K562 (cell line): ENCODE measurements around the gene SLC6A13. TPM values are rescaled to one million over a fixed set of nuclear protein-coding genes. Genes with fewer than 3 reads are reported as not detected.
A peak's percentile ranks its signal among the peaks of the same experiment; 100 is the strongest.

Experiments
- E2F6 ChIP-seq, 2 experiments: IDR thresholded peaks; 2 replicates each; pipeline ENCODE4 v1.6.1; 2011; ENCODE audit warnings: borderline replicate concordance in 1 of 2, control low read depth in 1 of 2, low read depth in 1 of 2, low read length in 1 of 2, mild to moderate bottlenecking in 1 of 2, mixed read lengths in 1 of 2, moderate library complexity in 1 of 2; ENCODE audit not compliant: insufficient read depth in 1 of 2, insufficient read length in 1 of 2, poor library complexity in 1 of 2, severe bottlenecking in 1 of 2; ENCODE audit errors: extremely low read depth in 1 of 2
- HCFC1 ChIP-seq: IDR thresholded peaks from 2 replicates; pipeline ENCODE4 v1.6.1; 2012; ENCODE audit warnings: low read depth, low read length, improper control_type of control experiment
- LARP7 ChIP-seq: fragments of 450-650 bp; IDR thresholded peaks from 2 replicates; pipeline ENCODE4 v1.6.1; 2016
- LEF1 ChIP-seq: fragments of 450-650 bp; IDR thresholded peaks from 2 replicates; pipeline ENCODE4 v1.6.1; 2016; ENCODE audit warnings: mild to moderate bottlenecking
- NFE2 ChIP-seq: IDR thresholded peaks from 2 replicates; pipeline ENCODE4 v1.6.1; 2014; ENCODE audit warnings: antibody characterized with exemption, low read depth
- NKRF ChIP-seq: fragments of 450-650 bp; IDR thresholded peaks from 2 replicates; pipeline ENCODE4 v1.6.1; 2016; ENCODE audit warnings: borderline replicate concordance
- NRF1 ChIP-seq, 2 experiments: fragments of 450-650 bp; IDR thresholded peaks in 1 of 2; conservative IDR thresholded peaks in 1 of 2; 2 replicates each; pipeline ENCODE4 v1.6.1; 2014; ENCODE audit warnings: mild to moderate bottlenecking in 2 of 2
- RAD21 ChIP-seq, 2 experiments: fragments of 250-450 bp in 1 of 2; fragments of 450-650 bp in 1 of 2; sonication (Bioruptor Pico) in 1 of 2; formaldehyde crosslinking in 1 of 2; IDR thresholded peaks in 1 of 2; conservative IDR thresholded peaks in 1 of 2; 2 replicates each; pipeline versions ENCODE4 v1.4.0 to v1.8.0; 2020 to 2022; ENCODE audit warnings: mild to moderate bottlenecking in 2 of 2, moderate library complexity in 1 of 2
- RB1 ChIP-seq: fragments of 450-650 bp; IDR thresholded peaks from 2 replicates; pipeline ENCODE4 v1.6.1; 2017; ENCODE audit warnings: low read depth, mild to moderate bottlenecking
- SMAD4 ChIP-seq: fragments of 250-450 bp; sonication (Bioruptor Pico); conservative IDR thresholded peaks from 2 replicates; pipeline ENCODE4 v1.8.0; 2021; ENCODE audit warnings: inconsistent platforms, mild to moderate bottlenecking, moderate library complexity
- SMC3 ChIP-seq: conservative IDR thresholded peaks from 2 replicates; pipeline ENCODE4 v1.6.1; 2011; ENCODE audit warnings: low read depth, low read length, improper control_type of control experiment; ENCODE audit not compliant: insufficient read depth
- TEAD2 ChIP-seq: fragments of 450-650 bp; IDR thresholded peaks from 2 replicates; pipeline ENCODE4 v1.6.1; 2016; ENCODE audit warnings: missing genetic modification characterization, control low read depth, missing compliant biosample characterization
- THRAP3 ChIP-seq: fragments of 450-650 bp; IDR thresholded peaks from 2 replicates; pipeline ENCODE4 v1.6.1; 2016; ENCODE audit warnings: mild to moderate bottlenecking, inconsistent platforms, borderline replicate concordance
- VEZF1 ChIP-seq: fragments of 200-800 bp; sonication (Bioruptor generic); IDR thresholded peaks from 2 replicates; pipeline ENCODE4 v1.6.1; 2017; ENCODE audit warnings: missing genetic modification characterization, missing compliant biosample characterization
- ZBTB33 ChIP-seq: sonication (generic); formaldehyde crosslinking; IDR thresholded peaks from 2 replicates; pipeline ENCODE4 v1.8.1; 2023; ENCODE audit warnings: mild to moderate bottlenecking, missing genetic modification reagents
- ZBTB7A ChIP-seq: IDR thresholded peaks from 2 replicates; pipeline ENCODE4 v1.6.1; 2011; ENCODE audit warnings: low read depth, mild to moderate bottlenecking, low read length, moderate library complexity, borderline replicate concordance; ENCODE audit not compliant: control insufficient read depth
- polyA plus RNA-seq, 8 experiments: library from polyadenylated mRNA; depleted of rRNA in 4 of 8; stranded (reverse) in 5 of 8; unstranded in 3 of 8; fragments of >200 nt; fragmentation: Nextera tagmentation in 2 of 8; fragmentation: Illumina TruSeq in 1 of 8; extraction: Ambion mirVana in 2 of 8; extraction: Trizol in 1 of 8; gene quantifications; 2 replicates each; pipeline versions ENCODE4 v1.2.1 to v1.2.3, GENCODE V29; 2011 to 2014; ENCODE audit warnings: inconsistent platforms in 1 of 8, missing spikeins in 1 of 8
- total RNA-seq, 7 experiments: library from RNA; depleted of rRNA in 6 of 7; stranded (reverse); fragments of >200 nt in 6 of 7; fragmentation: Illumina TruSeq in 2 of 7; extraction: Trizol in 2 of 7; gene quantifications; 2 replicates each; pipeline versions ENCODE4 v1.2.1 to v1.2.3, GENCODE V29; 2011 to 2021; ENCODE audit warnings: low replicate concordance in 1 of 7
- TF ChIP-seq, protein P1 (sequence below), 3 experiments: IDR thresholded peaks in 2 of 3; conservative IDR thresholded peaks in 1 of 3; 2 replicates each; pipeline ENCODE4 v1.5.1; 2011 to 2012; ENCODE audit warnings: low read length in 3 of 3, mild to moderate bottlenecking in 3 of 3, control low read depth in 2 of 3, improper control_type of control experiment in 1 of 3, inconsistent platforms in 1 of 3, low read depth in 1 of 3, mixed read lengths in 1 of 3, moderate library complexity in 1 of 3; ENCODE audit not compliant: insufficient read depth in 2 of 3

Gene SLC6A13
- total and polyA plus RNA-seq, 9 of the 15 experiments (the other 6 are each of a cell fraction or from before 2014, with no cell fraction given): 0.06 to 0.33 (median 0.22) TPM; not detected in 4

DNA sequence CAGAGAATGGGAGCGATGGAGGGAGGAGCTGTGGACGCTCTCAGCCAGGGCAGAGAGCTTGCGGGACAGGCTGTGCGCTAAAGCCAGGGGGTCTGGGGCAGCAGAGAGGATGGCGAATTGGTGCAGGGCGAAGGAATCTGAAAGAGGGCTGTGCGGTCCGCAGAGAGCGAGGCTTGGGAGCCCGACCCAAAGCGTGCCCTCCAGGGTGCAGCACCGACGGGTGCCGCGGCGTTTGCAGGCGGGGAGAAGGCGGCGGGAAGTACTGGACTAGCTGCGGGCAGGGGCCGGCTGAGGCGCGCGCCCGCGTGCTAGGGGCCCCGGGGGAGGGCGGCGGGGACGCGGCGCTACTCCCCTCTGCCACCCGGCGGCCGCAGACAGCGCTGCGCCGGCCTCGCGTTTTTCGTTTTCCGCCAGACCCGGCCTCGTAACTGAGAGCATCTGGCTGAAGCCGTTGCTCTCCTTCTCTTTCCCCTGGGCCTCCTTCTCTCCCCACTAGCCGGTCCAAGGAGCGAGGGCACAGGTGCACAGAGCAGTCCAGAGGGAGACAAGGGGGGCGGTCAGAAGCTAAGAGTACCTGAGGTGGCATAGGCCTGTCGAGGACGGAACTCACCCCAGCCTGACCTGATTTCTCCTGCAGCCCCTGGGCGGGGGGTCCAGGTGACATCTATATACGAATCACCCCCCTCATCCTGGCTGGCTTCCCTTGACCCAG lies 73.6 kb downstream of the SLC6A13 start (continued):
- TF ChIP-seq NRF1 (conservative IDR thresholded peaks at IDR 0.05 in 1 of 2, IDR thresholded peaks at IDR 0.05 in 1 of 2) (peak in 1 of 2 experiments; percentile 38; a peak in 2 of 4 replicates), RB1 (peak; percentile 71; the same call in 1 of the 2 replicates), E2F6 (IDR thresholded peaks at IDR 0.05; ENCODE audit: borderline replicate concordance in 1 of 2, extremely low read depth in 1 of 2, insufficient read depth in 1 of 2, insufficient read length in 1 of 2, low read depth in 1 of 2, low read length in 1 of 2, poor library complexity in 1 of 2, severe bottlenecking in 1 of 2) (peak in 1 of 2 experiments; percentile 69), ZBTB7A (peak; percentile 42; the same call in 1 of the 2 replicates), VEZF1 (CRISPR knock-in tag) (peak; percentile 75), NKRF (no peak), RAD21 (CRISPR knock-in tag; conservative IDR thresholded peaks at IDR 0.05 in 1 of 2, IDR thresholded peaks at IDR 0.05 in 1 of 2) (peak; percentile 39 to 68; a peak in 3 of 4 replicates), TEAD2 (tag) (no peak), SMAD4 (CRISPR knock-in tag) (0 out of 2 replicates have a peak, but pooled peaks have one; percentile 33), ZBTB33 (CRISPR knock-in tag) (peak; percentile 77), NFE2 (no peak), LEF1 (no peak), LARP7 (no peak), THRAP3 (no peak), SMC3 (0 out of 2 replicates have a peak, but pooled peaks have one; percentile 44), HCFC1 (peak; percentile 27; the same call in 1 of the 2 replicates)
- TF ChIP-seq, protein P1, sequence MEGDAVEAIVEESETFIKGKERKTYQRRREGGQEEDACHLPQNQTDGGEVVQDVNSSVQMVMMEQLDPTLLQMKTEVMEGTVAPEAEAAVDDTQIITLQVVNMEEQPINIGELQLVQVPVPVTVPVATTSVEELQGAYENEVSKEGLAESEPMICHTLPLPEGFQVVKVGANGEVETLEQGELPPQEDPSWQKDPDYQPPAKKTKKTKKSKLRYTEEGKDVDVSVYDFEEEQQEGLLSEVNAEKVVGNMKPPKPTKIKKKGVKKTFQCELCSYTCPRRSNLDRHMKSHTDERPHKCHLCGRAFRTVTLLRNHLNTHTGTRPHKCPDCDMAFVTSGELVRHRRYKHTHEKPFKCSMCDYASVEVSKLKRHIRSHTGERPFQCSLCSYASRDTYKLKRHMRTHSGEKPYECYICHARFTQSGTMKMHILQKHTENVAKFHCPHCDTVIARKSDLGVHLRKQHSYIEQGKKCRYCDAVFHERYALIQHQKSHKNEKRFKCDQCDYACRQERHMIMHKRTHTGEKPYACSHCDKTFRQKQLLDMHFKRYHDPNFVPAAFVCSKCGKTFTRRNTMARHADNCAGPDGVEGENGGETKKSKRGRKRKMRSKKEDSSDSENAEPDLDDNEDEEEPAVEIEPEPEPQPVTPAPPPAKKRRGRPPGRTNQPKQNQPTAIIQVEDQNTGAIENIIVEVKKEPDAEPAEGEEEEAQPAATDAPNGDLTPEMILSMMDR (IDR thresholded peaks at IDR 0.05 in 2 of 3, conservative IDR thresholded peaks at IDR 0.05 in 1 of 3; ENCODE audit: insufficient read depth in 2 of 3, low read depth in 1 of 3, low read length in 3 of 3): peak; percentile 54 to 80 (median 55)
